C4-2B (cell line): ENCODE measurements around the gene DNAJC1.

Source experiments
- H3K27ac ChIP-seq: fragments of 450-650 bp; 2 replicates; pipeline ENCODE4 v1.5.1; 2017
- CTCF ChIP-seq: fragments of 450-650 bp; conservative IDR thresholded peaks from 2 replicates; pipeline ENCODE4 v1.5.1; 2017; ENCODE audit warnings: mild to moderate bottlenecking
- ZFX ChIP-seq: fragments of 450-650 bp; IDR thresholded peaks from 2 replicates; pipeline ENCODE4 v1.6.1; 2017

The DNAJC1 gene

GRCh38 chr10:21975378-21975990, 28.0 kb downstream of the DNAJC1 start:
- TF ChIP-seq ZFX (no peak), CTCF (no peak)
- H3K27ac ChIP-seq: no peak overlapping the region

- no peak overlapping the region for H3K27ac ChIP-seq
- TF ChIP-seq CTCF (no peak), ZFX (no peak)
Observed at GRCh38 chr10:21972584-21972983, 30.9 kb downstream of the DNAJC1 start.

- no peak for TF ChIP-seq ZFX
- no peak for TF ChIP-seq CTCF
- H3K27ac ChIP-seq: no peak overlapping the region
Observed at GRCh38 chr10:21969326-21970287, 33.9 kb downstream of the DNAJC1 start.

- TF ChIP-seq ZFX (no peak), CTCF (no peak)
- H3K27ac ChIP-seq: no peak overlapping the region
Observed at GRCh38 chr10:21964983-21965665, 38.4 kb downstream of the DNAJC1 start.

- TF ChIP-seq ZFX: no peak
- no peak for TF ChIP-seq CTCF
- H3K27ac ChIP-seq: no peak overlapping the region
Observed at GRCh38 chr10:21962358-21962757, 41.2 kb downstream of the DNAJC1 start.

- no peak overlapping the region for H3K27ac ChIP-seq
Observed at GRCh38 chr10:21961847-21962246, 41.7 kb downstream of the DNAJC1 start.

More at GRCh38 chr10:21961847-21962246, 41.7 kb downstream of the DNAJC1 start:
- TF ChIP-seq CTCF (no peak), ZFX (no peak)
